Cerebellar nuclear complex (tissue), 1 donor: ENCODE data around the gene NAPSA.
"Not testable (repeated sequence)": the region's sequence is repeated elsewhere in the genome, so short reads cannot be mapped to it uniquely, and the experiment has no call there.

ENCODE experiments used
- DNase-seq, 2 experiments: peaks; one replicate each; lab custom pipeline; 2025; lab: John Stamatoyannopoulos, UW

NAPSA gene

DNA sequence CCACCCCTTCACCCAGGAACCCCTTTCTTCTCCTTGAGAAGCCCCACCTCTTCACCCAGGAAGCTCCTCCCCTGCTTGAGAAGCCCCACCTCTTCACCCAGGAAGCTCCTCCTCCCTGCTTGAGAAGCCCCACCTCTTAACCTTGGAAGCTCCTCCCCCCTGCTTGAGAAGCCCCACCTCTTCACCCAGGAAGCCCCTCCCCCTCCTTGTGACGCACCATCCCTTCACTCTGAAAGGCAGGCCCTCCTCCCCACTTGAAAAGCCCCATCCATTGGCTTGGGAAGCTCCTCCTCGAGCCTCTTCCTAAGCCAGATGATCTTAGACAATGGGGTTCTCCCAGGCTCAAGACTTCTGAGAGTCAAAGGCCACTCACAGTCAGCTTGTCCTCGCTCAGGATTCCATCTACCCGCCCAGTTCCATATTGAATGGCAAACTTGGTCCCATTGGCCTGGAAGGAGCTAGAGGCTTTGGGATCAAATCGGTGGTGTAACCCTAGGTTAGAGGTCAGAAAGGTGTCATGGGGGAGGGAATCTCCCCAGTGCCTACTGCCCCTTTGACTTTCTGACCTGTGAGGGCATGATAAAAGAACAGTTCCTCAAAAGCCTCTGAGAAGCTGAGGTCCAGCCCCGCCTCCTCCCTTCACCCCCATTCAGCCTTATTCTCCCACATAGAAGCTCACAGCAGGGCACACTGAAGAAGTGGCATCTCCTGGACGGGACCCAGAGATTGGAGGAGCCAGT, 4.0 kb downstream of the NAPSA start:
- DNase-seq: no peak

DNA sequence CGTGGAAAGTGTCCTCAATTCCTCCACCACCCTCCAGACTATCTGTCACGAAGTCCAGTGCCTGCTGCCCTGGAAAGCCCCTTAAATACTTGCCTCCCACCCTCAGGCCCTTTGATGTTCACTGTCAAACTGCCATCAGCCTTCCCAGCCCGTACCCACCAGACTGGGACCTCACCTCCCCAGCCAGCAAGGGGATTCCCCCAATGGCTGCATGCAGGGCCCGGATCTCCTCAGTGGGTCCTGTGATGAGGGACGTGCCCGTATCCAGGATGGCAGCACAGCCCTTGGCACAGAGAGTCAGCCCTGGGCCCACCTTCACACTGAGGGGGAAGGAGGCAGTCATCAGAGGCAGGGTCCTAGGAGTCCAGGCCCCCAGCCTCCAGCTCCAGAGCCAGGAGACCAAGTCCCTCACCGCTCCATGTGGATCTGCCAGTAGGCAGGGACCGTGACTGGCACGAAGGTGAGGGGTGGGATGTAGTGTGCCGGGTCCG, 6.1 kb downstream of the NAPSA start:
- DNase-seq: no peak

DNA sequence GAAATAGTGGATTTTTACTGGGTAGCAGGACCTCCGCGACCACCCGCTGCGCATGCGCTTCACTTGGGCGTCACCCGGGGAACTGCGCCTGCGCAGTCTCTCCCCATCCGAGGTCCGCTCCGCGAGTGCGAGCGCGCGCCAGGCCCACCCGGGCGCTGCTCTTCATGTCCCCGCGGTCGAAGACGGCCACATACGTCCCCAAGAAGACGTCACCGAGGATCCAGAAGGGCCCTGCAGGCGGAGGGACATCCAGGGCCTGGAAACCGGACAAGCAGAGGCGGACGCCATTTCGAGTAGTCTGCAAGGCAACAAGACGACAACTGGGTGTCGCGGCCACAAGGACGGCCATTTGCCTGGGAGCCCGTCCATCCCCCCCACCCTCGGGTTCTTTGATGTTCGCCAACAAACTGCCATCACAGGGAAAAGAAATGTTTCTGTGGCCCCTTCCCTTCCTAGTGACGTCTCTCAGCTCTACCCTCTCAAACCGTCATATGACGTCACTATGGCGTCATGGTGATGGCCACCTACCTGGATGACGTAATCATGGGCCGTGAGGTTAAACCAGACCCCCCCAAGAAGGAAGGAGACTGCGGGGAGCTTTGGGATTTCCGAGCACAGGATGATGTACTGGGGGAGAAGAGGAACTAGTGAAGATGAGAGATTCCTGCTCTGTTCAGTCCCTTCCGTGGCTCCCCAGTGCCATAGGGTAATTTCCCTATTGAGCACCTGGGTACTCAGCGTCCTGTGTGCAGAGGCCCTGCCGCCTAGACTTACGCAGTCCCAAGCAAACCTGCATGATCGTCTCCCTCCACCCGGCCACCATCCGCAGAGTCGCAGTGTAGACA, 6.7 kb downstream of the NAPSA start:
- DNase-seq: no peak

DNA sequence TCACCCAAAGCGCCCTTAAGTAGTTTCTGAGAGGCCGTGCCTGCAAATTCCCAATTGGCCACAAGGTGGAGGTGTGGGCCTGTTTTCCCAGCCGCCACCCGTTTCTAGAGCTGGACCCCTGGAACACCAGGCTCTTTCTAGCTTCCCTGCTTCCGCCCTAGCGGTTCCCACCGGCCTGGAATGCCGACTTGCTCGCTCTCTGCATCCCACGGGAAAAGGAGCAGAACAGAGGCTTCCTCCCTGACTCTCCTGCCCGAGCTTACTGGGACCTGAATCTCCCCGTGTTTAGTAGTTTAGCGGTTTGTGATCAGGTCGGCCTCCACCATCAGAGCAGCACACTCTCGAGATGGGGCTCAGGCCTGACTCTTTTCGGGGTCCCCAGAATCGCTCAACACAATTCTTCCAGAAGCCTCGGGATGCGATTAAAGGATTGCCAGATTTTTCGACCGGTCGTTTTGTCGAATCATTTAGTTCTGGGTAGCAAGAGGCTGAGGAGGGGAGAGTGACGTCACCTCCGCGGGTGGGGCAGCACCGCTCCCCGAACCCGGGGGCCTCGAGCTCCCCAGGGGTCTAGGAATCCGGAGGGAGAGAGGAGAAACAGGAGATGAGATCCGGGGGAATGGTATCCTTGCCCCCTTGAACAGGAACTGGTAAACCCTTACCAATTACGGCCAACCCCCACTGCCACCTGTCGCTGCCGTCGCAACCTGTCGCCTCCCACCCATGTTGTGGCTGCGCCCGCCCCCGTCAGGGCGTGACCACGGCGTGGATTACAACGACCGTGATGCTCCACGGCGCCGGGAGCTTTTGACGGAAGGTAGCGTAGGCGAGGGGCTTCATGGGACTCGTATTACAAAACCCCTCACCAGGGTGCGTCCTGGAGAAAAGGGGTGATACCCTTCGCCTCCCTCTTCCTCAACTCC, 8.0 kb downstream of the NAPSA start:
- DNase-seq: peak in 1 of 2 experiments; percentile 40

DNA sequence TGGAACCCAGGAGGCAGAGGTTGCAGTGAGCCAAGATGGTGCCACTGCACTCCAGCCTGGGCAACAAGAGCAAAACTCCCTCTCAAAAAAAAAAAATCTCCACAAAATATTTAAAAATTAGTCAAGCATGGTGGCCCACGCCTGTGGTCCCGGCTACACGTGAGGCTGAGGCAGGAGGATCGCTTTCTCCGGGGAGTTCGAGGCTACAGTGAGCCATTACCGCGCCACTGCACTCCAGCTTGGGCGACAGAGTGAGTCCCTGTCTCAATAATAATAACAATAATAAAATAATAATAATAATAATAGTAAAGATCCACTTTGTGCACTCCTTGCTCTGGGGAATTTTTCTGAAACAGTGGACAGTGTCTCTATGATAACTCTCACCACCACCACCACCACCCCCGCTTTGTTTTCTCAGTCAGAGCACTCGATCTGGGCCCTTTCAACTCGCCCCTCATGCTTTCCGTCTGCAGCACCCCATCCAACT, 8.7 kb downstream of the NAPSA start:
- no peak for DNase-seq

DNA sequence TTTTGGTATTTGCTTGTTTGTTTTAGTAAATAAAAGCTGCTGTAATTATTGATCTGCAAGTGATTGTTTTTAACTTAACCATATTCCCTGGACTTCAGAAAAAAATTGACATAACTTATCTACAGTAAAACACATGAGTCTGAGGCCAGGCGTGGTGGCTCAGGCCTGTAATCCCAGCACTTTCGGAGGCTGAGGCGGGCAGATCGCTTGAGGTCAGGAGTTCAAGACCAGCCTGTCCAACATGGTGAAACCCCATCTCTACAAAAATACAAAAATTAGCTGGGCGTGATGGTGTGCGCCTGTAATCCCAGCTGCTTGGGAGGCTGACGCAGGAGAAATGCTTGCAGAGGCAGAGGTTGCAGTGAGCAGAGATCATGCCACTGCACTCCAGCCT, 12.0 kb downstream of the NAPSA start:
- not testable (repeated sequence) for DNase-seq

DNA sequence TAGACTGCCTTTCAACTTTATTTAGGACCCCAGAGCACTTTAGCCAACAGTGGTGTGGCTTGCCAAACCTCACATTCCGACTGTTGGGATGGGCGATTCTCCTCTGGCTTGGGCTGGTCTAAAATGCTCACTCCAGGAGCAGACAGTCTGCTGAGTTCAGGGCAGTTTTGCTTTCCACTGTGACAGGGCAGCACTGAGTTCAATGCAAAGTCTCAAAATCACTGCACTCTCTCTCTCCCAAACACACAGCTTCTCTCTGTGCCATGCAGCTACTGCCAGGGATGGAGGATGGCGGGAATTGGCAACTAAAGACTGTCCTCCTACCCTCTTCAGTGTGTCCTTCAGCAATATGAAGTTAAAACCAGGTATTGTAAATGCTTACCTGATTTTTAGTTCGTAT, 13.2 kb downstream of the NAPSA start:
- DNase-seq: no peak

DNA sequence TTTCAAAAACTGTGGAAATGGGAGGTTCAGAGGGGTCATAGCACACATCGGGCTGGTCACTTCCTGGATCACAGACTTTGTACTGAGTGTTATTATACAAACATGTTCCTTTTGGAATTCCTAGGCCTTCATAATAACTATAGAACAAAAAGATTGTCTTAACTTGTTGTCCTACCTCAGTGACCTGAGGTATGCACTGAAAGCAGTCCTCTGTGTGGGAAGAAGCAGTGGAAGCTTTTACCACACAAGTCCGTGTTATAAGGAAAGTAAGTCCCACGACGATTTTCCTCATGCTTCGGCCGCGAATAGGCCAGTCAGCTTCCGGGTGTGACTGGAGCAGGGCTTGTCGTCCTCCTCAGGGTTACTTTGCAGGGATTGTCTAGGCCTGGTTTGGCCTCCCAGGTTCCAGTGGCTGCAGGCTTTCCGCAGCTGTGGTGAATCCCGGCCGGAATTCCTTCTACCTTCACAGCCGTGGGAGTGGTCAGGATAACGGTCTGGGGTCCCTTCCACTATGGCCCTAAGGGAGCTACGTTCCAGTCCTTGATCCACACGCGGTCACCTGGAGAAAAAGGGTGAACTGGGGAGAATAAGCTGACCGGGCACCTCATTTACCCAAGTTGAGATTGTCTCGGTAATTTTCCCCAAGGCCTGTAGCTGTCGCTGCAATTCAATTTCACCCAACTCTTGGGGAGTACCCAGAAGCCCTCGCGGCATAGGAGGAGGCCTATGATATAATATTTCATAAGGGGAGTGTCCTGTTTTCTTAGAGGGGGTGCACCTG, 16.0 kb downstream of the NAPSA start:
- no peak for DNase-seq

DNA sequence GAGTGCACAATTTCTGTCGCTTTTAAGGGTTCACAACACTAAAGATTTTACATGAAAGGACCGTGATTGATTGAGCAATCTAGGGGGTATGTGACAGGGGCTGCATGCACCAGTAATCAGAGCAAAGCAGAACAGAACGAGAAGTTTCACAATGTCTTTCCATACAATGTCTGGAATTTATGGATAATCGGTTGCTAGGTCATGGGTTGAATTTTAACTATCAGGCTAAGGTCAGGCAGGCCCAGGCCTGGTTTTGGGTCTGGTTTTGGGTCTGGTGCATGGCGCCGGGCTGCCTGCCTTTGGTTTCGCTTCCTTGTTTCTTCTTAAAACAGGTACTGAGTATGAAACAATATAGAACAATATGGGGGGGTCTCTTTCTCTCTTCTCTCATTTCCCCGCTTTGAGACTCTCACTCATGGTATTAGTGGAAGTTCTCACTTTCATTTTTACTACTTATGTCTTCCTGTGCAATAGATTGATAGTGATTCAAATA, 18.3 kb downstream of the NAPSA start:
- not testable (repeated sequence) for DNase-seq

DNA sequence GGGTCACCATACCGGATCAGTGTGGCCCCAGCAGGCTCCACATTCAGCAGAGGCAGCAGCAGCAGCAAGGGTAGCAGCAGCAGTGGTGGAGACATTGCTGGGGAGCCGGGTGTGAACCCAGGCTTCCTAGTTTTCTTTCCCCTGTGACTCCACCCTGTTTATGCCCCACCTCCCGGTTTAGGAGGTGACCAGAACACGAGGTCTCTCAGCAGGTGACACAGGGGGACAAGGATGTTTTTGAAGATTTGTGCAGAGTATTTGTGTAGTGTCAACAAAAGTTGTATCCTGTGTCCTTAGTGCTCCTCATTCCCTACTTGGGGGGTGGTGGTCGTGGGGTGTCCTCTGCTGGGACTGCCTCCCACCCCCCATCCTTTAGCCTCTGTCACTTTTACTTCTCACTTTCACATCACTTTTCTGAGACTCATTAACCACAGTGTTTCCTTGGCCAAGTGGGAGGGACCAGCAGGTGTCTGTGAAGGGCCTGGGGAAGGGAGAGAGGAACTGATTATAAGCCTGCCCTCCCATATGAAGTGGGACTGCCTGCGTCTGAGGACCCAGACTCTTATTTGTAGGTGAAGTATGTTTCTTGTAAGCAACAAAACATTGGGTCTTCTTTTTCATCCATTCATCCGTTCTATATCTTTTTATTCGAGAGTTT, 20.6 kb downstream of the NAPSA start:
- no peak for DNase-seq

DNA sequence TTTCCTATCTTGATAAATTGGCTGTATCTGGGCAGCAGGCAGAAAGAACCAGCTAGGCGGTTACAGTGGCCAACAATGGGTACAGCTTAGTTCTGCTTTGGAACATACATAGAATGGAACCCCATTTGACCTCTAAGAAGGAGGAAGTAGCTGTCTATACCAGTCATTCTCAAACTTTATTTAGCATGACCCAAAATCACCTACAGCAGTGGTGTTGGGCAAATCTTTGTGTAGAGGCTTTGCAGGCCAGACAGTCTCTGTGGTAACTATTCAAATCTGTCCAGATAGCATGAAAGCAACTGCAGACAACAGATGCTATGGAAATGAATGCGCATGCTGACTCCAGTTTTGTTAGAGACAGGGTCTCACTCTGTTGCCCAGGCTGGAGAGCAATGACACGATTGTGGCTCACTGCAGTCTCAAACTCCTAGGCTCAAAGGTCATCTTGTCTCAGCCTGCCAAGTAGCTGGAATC, 24.3 kb downstream of the NAPSA start:
- no peak for DNase-seq

DNA sequence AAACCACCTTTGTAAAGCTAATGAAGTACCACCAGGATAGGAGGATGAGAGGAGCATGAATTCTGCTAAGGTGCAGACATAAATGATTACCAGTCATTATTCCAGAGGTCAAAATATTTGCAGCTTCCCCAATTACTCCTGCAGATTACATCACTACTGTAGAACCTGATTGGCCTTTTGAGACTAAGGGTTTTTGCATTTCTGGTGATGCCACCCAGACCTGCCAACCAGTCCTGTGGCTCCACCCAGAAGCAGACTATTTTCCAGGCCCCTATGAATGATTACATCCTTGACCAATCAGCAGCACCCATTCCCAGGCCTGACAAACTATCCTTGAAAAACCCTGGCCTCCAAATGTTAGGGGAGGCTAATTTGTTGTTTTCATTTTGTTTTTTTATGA, 25.1 kb downstream of the NAPSA start:
- no peak for DNase-seq

DNA sequence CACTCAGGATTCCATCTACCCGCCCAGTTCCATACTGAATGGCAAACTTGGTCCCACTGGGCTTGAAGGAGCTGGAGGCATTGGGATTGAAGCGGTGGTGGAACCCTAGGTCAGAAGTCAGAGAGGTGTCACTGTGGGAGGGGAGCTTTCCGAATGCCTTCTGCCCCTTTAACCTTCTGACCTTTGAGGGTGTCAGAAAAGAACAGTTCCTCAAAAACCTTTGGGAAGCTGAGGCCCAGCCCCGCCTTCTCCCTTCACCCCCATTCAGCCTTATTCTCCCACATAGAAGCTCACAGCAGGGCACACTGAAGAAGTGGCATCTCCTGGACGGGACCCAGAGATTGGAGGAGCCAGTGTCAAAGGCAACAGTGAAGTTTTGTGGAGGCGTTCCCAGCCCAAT, 28.4 kb downstream of the NAPSA start:
- DNase-seq: not testable (repeated sequence)

DNA sequence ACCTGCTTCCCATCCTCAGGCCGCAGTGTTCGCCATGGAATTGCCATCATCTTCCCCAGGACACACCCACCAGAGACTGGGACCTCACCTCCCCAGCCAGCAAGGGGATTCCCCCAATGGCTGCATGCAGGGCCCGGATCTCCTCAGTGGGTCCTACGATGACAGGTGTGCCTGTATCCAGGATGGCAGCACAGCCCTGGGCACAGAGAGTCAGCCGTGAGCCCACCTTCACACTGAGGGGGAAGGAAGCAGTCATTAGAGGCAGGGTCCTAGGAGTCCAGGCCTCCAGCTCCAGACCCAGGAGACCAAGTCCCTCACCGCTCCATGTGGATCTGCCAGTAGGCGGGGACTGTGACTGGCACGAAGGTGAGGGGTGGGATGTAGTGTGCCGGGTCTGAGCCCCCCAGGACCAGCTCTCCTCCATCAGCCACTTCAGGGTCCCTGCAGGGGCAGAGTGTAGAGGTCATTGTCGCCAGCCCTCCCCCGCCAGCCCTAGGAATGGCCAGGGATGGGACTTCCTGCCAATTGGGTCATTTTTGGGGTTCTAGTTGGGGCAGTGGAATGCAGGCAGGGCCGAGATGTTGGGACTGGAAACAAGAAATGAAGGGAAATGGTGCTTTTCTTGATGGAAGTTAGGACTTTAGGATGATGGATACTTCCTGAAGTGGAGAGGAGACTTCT, 30.6 kb downstream of the NAPSA start:
- no peak for DNase-seq

DNA sequence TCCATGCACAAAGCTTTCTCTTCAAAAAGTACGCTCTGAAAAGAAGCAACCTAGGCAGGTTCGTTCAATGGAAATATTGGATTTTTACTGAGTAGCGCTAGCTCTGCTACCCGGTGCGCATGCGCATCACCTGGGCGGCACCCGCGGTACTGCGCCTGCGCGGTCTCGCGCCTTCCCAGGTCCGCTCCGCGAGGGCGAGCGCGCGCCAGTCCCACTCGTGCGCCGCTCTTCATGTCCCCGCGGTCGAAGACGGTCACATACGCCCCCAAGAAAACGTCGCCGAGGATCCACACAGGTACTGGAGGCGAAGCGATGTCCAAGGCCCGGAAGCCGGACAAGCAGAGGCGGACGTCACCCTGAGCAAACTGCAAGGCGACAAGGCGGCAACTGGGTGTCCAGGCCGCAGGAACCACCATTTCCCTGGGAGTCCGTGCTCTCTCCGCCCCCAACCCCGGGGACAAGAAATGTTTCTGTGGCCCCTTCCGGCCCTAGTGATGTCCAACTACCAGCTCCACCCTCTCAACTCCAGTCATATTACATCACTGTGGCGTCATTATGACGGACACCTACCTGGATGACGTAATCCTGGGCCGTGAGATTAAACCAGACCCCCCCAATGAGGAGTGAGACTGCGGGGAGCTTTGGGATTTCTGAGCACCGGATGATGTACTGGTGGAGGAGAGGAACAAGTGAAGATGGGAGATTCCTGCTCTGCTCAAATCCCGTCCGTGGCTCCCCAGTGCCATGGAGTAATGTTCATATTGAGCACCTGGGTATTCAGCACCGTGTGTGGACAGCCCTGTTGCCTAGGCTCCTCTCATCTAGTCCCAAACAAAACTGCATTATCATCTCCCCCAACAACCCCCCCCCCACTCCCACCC, 31.5 kb downstream of the NAPSA start:
- DNase-seq: no peak

DNA sequence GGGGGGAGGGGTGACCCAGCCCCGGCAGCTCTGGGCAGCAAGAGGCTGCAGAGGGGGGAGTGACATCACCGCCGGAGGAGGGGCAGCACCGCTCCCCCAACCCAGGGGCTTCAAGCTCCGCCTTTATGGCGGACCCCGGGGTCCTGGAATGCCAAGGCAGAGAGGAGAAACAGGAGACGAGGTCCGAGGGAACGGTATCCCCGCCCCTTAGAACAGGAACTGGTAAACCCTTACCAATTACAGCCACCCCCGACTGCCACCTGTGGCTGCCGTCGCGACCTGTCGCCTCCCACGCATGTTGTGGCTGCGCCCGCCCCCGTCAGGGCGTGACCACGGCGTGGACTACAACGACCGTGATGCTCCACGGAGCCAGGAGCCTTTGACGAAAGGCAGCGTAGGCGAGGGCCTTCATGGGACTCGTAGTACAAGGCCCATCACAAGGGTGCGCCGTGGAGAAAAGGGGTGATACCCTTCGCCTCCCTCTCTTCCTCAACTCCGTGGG, 32.2 kb downstream of the NAPSA start:
- peak; percentile 80 to 88 for DNase-seq

DNA sequence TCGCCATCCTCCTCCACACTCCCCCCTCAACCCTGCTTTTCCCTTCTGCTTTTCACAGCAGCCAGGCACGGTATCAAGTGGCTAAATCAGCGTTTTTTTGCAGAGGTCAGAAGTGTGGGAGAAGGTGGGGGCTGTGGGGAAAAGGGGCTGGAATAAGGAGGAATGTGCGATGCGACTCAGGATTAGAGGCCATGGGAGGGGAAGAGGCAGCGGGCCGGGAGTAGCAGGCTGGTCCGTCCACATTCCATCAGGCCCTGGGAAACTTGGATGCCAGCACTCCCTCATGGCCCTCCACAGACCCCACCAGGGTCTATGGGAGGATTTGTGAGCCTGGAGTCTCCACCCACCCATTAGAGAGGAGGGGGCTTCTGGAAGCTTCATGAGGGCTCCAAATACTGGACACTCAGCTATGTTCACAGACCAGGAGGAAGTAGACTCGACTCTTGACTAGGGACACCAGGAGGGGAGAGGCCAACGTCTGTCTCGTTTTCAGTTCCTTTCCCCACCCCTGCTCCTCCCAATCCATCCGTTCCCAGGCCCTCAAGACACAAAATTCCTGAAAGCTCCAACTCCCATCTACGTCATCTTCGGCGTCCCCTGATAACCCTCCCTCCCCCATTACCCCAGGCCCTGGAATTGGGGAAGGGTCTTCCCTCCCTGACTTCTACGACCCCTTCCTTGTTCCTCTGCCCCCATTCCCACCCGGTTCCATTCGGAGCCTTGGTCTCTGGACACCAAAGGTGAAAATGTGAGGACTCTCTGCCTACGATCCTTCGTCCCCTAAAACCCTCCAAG, 33.0 kb downstream of the NAPSA start:
- no peak for DNase-seq

DNA sequence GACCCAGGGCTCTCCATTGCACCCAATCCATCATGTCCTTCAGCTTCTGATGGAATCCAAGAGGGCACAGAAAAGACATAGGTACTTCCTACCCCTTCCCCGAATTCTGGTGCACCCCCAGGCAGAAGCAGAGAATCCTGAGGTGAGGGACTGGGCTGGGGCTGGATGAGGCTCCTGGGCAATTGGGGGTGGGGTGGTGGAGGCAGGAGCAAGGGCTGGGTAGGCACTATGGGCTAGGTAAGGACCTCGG, 33.5 kb downstream of the NAPSA start:
- DNase-seq: no peak
